Germinal center (tissue), 1 donor: ENCODE measurements around the gene DCAF15.
"Not testable (repeated sequence)": the region's sequence is repeated elsewhere in the genome, so short reads cannot be mapped to it uniquely, and the experiment has no call there.

ENCODE experiments used
- DNase-seq: peaks from one replicate; pipeline ENCODE4 v3.0.0; 2012; ENCODE audit warnings: mixed read lengths, low spot score

Gene DCAF15

GRCh38 chr19:13952154-13952930 lies at the start of gene DCAF15:
TSS of gene DCAF15 (plus strand) at chr19:13952509. CDS start at chr19:13952513, 4 bp downstream.
- peak; percentile 100 for DNase-seq

GRCh38 chr19:13902993-13903555 lies 49.2 kb upstream of the DCAF15 start:
- no peak for DNase-seq

GRCh38 chr19:13905634-13906520 lies 46.4 kb upstream of the DCAF15 start, which contains the start of the genes BRME1 and CC2D1A:
TSS of gene BRME1 (minus strand) at chr19:13906117. CDS start at chr19:13904892, 1,225 bp downstream.
TSS of gene CC2D1A (plus strand) at chr19:13906201. CDS start at chr19:13906442, 241 bp downstream.
- peak; percentile 99 for DNase-seq

- peak; percentile 23 for DNase-seq
Measured at GRCh38 chr19:13906521-13906904, 45.8 kb upstream of the DCAF15 start.

- DNase-seq = no peak
Measured at GRCh38 chr19:13906910-13907309, 45.4 kb upstream of the DCAF15 start.

GRCh38 chr19:13908674-13909073 lies 43.6 kb upstream of the DCAF15 start:
- no peak for DNase-seq

GRCh38 chr19:13909430-13909829 lies 42.9 kb upstream of the DCAF15 start:
- no peak for DNase-seq

- no peak for DNase-seq
Measured at GRCh38 chr19:13913352-13913751, 39.0 kb upstream of the DCAF15 start.

GRCh38 chr19:13914777-13915176 lies 37.5 kb upstream of the DCAF15 start:
- no peak for DNase-seq

- DNase-seq = no peak
Measured at GRCh38 chr19:13917888-13918406, 34.4 kb upstream of the DCAF15 start.

GRCh38 chr19:13918726-13919411 lies 33.4 kb upstream of the DCAF15 start:
- DNase-seq = no peak

GRCh38 chr19:13920524-13920923 lies 31.8 kb upstream of the DCAF15 start:
- DNase-seq = no peak

GRCh38 chr19:13920940-13921747 lies 31.2 kb upstream of the DCAF15 start:
- peak; percentile 48 for DNase-seq

- not testable (repeated sequence) for DNase-seq
Measured at GRCh38 chr19:13922118-13922517, 30.2 kb upstream of the DCAF15 start.

- no peak for DNase-seq
Measured at GRCh38 chr19:13923194-13923987, 28.9 kb upstream of the DCAF15 start.

GRCh38 chr19:13926010-13926409 lies 26.3 kb upstream of the DCAF15 start:
- no peak for DNase-seq

GRCh38 chr19:13926715-13927114 lies 25.6 kb upstream of the DCAF15 start:
- no peak for DNase-seq

GRCh38 chr19:13929340-13929739 lies 23.0 kb upstream of the DCAF15 start:
- no peak for DNase-seq

GRCh38 chr19:13929956-13930355 lies 22.4 kb upstream of the DCAF15 start:
- DNase-seq = no peak

GRCh38 chr19:13930402-13930801 lies 21.9 kb upstream of the DCAF15 start:
- no peak for DNase-seq
